Activated naive CD8-positive, alpha-beta T cell (primary cell): Measurements from ENCODE around the gene TMEM63A.
A peak's percentile ranks its signal among the peaks of the same experiment; 100 is the strongest.

Source experiments
- H3K27ac Mint-ChIP-seq: one replicate; pipeline ENCODE4 v1.8.0; 2021; ENCODE audit warnings: mixed read lengths
- H3K27me3 Mint-ChIP-seq: one replicate; pipeline ENCODE4 v1.8.0; 2021; ENCODE audit warnings: mixed read lengths
- H3K36me3 Mint-ChIP-seq: one replicate; pipeline ENCODE4 v1.8.0; 2021; ENCODE audit warnings: mixed read lengths
- H3K4me1 Mint-ChIP-seq: one replicate; pipeline ENCODE4 v1.8.0; 2021; ENCODE audit warnings: low read depth, mixed read lengths
- H3K4me3 Mint-ChIP-seq: one replicate; pipeline ENCODE4 v1.8.0; 2021; ENCODE audit warnings: mild to moderate bottlenecking, mixed read lengths
- H3K9me3 Mint-ChIP-seq: one replicate; pipeline ENCODE4 v1.8.0; 2021; ENCODE audit warnings: low read depth, mixed read lengths

TMEM63A gene

DNA sequence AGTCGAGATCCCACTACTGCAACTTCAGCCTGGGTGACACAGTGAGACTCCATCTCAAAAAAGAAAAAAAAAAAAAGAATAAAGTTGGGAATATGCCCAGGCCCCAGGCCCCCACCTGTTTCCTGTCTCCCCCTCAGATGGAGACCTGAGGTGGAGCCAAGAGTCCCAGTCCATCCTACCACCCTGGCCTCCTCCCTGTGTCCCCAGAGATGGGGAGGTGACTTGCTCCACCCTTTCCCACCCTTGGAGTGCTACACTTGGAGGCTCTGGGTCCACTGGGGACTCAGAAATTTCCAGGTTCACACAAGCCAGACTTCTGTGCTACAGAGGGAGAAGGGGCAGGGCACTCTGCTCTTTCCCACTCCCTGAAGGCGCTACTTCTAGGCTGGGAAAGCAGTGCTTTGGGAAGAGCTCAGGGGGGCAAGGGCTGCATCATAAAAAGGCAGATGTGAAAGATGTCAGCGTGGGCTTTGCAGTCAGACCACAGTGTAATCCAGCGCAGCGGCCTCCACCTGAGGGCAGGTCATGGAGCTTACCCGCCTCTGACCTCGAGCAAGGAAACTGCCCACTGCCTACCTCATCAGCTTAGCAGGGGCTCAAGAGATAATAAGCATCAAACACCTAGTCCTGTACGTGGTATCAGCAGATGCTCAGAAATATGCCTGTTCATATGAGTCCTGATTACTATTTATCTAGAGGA is 13.4 kb downstream of the TMEM63A start:
- Mint-ChIP-seq H3K27ac (no peak overlapping the region), H3K36me3 (peaks cover 4% of the 10 kb centered on the region), H3K9me3 (no peaks in the 10 kb centered on the region), H3K4me1 (peaks cover 55% of the 10 kb centered on the region), H3K27me3 (no peaks in the 10 kb centered on the region), H3K4me3 (no peak overlapping the region)

DNA sequence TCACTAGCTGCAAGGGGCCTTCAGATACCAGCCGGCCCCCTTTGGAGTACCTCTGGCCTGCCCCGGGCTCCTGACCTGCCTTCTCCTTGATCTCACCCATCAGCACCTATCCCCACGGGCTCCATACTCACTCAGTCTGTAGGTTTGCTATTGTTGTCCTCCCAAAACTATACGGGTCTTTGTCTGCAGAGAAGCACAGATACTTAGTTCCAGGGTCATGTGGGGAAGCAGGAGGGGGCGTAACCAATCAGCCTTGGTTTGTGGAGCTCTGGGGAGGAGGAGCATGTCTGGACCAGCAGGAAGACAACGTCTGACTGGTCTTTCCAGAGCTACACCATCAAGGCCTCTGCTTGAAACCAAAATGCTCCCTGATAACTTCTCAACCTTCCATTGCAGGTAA is 15.2 kb downstream of the TMEM63A start:
- H3K4me1 Mint-ChIP-seq = peaks cover 49% of the 10 kb centered on the region
- H3K27ac Mint-ChIP-seq = peak overlapping the region; percentile 58
- no peaks in the 10 kb centered on the region for H3K9me3 Mint-ChIP-seq
- peak overlapping the region; percentile 9 for H3K4me3 Mint-ChIP-seq
- no peaks in the 10 kb centered on the region for H3K27me3 Mint-ChIP-seq
- H3K36me3 Mint-ChIP-seq = peaks cover 4% of the 10 kb centered on the region

DNA sequence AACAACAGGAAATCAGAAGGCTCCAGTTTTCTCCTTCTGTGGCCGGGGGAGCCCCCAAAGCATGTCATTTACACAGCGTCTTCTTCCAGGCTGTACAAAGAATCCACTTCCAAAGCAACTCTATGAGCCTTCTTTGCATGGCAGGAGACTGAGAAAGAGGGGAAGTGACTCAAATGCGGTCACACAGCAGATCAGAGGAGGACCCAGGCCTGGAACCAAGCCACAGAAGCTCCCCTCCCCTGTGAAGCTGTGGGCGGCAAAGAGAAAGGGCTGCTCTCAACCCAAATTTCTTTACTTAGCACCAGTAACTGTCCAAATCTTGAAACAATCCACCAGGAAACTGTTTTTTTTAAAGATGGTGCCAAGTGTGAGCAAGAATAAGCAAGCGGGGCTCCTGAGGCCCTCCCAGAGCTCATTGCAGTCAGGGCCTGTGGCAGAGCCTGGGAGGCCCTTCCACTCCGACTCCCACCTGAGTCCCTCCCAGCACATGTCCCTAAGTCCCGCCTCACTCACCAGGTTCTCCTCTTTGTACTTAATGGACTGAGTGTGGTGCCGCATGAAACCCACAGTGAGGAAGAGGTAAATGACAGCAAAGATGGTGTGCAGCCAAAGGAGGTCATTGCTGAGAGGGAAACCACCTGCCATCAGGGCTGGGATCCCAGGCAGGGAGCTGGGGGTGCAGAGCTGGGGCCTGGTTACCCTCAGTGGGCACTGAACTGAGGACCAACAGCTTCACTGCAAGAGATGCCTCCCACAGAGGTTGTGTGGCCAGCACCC is 15.9 kb downstream of the TMEM63A start:
- H3K36me3 Mint-ChIP-seq = peaks cover 4% of the 10 kb centered on the region
- peaks cover 43% of the 10 kb centered on the region for H3K4me1 Mint-ChIP-seq

DNA sequence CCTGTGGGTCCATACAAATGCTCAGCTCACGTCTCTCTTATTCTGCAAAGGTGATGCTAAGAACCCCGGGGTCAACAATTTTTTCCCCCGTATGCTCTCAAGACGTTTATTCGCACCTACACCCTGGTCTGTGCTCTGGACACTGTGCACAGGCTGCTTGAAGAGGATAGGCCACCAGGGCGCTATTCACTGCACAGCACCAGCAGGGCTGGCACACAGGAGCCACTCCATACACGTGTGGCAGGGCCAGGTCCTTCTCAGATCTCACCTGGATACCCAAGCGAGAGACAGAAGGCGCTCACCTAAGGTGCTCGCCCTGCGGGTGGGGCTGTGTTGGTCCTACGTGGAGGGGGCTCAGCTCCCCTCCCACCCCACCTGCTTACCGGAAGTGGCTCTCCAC is 16.7 kb downstream of the TMEM63A start:
- no peaks in the 10 kb centered on the region for H3K9me3 Mint-ChIP-seq
- peaks cover 43% of the 10 kb centered on the region for H3K4me1 Mint-ChIP-seq
- H3K27ac Mint-ChIP-seq = peak overlapping the region; percentile 76
- no peaks in the 10 kb centered on the region for H3K27me3 Mint-ChIP-seq
- H3K36me3 Mint-ChIP-seq = peaks cover 4% of the 10 kb centered on the region
- H3K4me3 Mint-ChIP-seq = peak overlapping the region; percentile 73

More for the DNA sequence above, 15.9 kb downstream of the TMEM63A start:
- Mint-ChIP-seq H3K4me3 (peak overlapping the region; percentile 73), H3K27ac (peak overlapping the region; percentile 76), H3K9me3 (no peaks in the 10 kb centered on the region), H3K27me3 (no peaks in the 10 kb centered on the region)

DNA sequence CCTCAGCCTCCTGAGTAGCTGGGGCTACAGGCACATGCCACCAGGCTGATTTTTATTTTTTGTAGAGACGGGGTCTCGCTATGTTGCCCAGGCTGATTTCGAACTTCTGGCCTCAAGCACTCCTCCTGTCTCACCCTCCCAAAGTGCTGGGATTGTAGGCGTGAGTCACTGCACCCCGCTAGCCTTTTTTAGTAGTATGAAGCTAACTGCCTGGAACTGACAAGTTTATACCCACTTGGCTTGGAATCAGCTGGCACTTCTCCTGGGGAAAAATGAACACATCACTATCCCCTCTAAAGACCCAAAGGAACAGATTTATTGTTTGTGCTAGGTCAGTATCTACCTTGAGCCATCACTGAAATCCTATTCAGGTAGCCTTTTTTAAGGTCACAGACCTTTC is 19.0 kb downstream of the TMEM63A start:
- Mint-ChIP-seq H3K4me1 (peaks cover 38% of the 10 kb centered on the region), H3K27me3 (no peaks in the 10 kb centered on the region), H3K36me3 (peaks cover 2% of the 10 kb centered on the region), H3K9me3 (no peaks in the 10 kb centered on the region), H3K27ac (peak overlapping the region; percentile 22), H3K4me3 (no peak overlapping the region)

DNA sequence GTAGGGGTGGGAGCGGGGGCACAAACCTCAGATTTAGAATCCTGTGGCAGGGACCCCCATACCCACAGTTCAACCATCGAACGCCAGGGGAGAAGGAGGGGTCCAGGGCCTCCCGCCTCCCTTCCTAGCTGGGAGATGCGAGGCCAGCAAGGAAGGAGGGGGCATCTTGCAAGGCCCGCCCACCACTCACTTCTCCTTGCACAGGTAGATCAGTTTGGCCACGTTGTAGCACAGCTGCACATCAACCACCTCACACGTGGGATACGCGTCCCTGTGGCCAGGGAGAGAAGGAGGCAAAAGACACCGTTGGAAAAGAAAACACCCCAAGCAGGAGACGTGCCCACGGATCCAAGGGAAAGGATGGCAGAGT is 19.6 kb downstream of the TMEM63A start:
- no peaks in the 10 kb centered on the region for H3K27me3 Mint-ChIP-seq
- peaks cover 2% of the 10 kb centered on the region for H3K36me3 Mint-ChIP-seq
- H3K4me1 Mint-ChIP-seq = peaks cover 32% of the 10 kb centered on the region
- no peak overlapping the region for H3K27ac Mint-ChIP-seq
- H3K9me3 Mint-ChIP-seq = no peaks in the 10 kb centered on the region
- H3K4me3 Mint-ChIP-seq = no peak overlapping the region

DNA sequence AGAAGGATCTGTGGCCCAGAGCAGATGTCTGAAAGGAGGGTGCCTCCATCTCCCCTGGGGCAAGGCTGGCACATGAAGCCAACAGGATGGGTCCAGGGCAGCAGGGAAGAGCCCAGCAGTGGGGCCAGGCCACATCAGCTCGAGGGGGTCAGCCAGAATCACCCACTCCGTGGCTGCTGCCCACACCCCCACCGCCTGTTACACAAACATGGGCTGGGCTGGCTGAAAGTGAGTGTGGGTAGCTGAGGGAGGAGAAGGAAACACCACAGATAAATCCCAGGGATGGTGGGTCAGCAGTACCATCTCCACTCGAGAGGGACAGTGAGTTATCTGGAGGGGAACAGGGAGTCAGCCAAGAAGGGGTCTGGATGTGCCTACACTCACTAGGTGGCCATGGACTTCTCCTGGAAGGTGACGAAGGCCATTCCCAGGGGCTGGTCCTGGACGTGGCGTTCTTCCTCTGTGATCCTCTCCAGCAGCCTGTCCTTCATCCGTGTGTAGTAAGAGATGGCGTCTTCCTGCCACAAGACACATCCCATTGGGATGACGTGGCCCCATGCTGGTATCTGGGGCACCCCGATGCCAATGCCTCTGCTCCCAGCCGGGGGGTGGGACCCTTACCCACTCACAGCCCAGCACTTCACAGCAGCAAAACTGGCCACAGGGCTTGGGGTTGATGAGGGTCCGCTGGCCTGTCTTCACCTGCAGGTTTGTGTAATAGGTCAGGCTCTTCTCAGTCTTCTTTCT is 20.2 kb downstream of the TMEM63A start:
- Mint-ChIP-seq H3K27ac (peak overlapping the region; percentile 50), H3K27me3 (no peaks in the 10 kb centered on the region), H3K36me3 (peaks cover 2% of the 10 kb centered on the region)

DNA sequence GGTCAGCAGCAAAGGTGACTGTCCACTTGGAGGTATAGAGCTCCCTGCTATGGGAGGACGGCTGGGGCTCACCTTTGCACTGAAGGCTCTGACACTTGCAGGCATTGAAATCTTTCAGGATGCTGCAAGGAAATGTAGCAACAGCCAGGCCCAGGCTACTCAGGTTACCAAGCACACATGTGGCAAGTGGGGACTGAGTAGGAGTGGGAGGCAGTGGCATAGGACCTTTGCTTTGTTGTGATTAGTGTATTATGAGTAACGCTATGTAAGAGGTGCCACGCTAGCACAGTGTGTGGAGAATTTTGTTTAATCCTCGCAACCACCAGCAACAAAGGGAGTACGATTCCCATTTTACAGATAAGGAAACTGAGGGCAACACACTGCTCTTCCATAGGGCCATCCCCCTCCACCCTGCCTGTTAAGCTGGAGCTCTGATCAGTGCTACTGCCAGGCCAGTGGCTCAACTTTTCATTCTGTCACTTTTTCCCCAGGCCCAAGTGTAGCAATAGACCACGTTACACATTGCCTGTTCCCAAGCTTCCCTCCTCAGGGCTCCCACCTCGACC is 21.2 kb downstream of the TMEM63A start:
- no peaks in the 10 kb centered on the region for H3K9me3 Mint-ChIP-seq
- H3K36me3 Mint-ChIP-seq = peaks cover 2% of the 10 kb centered on the region
- peaks cover 16% of the 10 kb centered on the region for H3K4me1 Mint-ChIP-seq
- H3K4me3 Mint-ChIP-seq = no peak overlapping the region
- peak overlapping the region; percentile 50 for H3K27ac Mint-ChIP-seq
- H3K27me3 Mint-ChIP-seq = no peaks in the 10 kb centered on the region

More for the DNA sequence above, 20.2 kb downstream of the TMEM63A start:
- H3K4me3 Mint-ChIP-seq = no peak overlapping the region
- no peaks in the 10 kb centered on the region for H3K9me3 Mint-ChIP-seq
- H3K4me1 Mint-ChIP-seq = peaks cover 26% of the 10 kb centered on the region

DNA sequence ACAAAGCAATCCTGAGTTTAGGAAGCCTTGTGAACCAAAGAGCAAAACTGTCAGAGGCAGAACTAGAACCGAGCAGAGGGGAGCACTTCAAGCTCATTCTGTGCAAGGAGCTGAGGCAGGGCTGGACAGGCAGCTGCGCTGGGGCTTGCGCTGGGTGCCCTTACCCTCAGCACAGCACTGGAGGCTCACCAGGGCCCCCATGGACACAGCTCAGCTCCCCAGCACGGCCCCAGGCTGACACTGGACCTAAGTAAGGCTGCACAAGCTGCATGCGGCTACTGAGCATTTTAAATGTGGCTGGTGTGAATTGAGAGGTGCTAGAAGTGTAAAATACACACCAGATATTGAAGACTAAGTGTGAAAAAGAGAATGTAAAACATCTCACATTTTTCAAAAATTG is 22.1 kb downstream of the TMEM63A start:
- H3K36me3 Mint-ChIP-seq = peaks cover 2% of the 10 kb centered on the region
- peaks cover 12% of the 10 kb centered on the region for H3K4me1 Mint-ChIP-seq
- no peaks in the 10 kb centered on the region for H3K27me3 Mint-ChIP-seq
- no peaks in the 10 kb centered on the region for H3K9me3 Mint-ChIP-seq
- H3K4me3 Mint-ChIP-seq = no peak overlapping the region
- H3K27ac Mint-ChIP-seq = no peak overlapping the region

DNA sequence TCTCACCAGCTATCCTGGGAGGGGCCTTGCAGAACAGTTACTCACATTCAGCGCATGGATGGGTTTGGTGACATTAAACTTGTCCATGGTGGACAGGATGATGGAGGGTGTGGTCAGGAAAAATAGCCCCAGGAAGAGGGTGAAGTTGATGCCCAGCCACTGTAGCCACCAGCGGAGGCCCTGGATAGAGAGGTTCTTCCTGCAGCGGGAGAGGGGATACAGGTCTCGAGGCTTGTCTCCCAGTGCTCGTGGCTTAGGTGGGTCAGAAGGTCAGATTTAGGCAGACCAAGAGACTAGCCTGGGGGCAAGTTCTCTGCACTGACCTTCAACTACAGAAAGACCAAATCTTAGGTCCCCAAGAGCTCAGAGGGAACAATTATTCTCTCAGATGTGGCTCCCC is 23.0 kb downstream of the TMEM63A start:
- Mint-ChIP-seq H3K27me3 (no peaks in the 10 kb centered on the region), H3K4me1 (peaks cover 8% of the 10 kb centered on the region), H3K27ac (peak overlapping the region; percentile 22), H3K9me3 (no peaks in the 10 kb centered on the region), H3K36me3 (peaks cover 3% of the 10 kb centered on the region), H3K4me3 (no peak overlapping the region)

DNA sequence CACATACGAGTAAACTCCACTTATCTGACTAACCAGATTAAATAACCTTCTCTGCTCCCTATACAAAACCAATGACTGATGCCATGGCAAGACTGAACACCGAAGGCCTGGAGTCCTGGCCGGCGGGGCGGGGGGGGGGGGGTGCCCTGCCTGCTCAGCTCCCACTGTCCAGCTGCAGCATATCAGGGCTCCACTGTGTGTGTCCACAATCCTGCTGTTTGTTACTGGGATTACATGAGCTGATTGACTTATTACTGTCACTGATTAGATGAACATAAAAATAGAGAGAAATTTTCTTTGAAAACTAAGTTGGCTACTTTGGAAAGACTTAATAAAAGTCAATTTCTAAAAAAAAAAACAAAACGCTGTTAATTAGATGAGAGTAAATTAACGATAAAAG is 24.9 kb downstream of the TMEM63A start:
- Mint-ChIP-seq H3K27me3 (no peaks in the 10 kb centered on the region), H3K4me3 (no peak overlapping the region), H3K9me3 (no peaks in the 10 kb centered on the region), H3K27ac (no peak overlapping the region), H3K36me3 (peaks cover 5% of the 10 kb centered on the region), H3K4me1 (peaks cover 9% of the 10 kb centered on the region)

DNA sequence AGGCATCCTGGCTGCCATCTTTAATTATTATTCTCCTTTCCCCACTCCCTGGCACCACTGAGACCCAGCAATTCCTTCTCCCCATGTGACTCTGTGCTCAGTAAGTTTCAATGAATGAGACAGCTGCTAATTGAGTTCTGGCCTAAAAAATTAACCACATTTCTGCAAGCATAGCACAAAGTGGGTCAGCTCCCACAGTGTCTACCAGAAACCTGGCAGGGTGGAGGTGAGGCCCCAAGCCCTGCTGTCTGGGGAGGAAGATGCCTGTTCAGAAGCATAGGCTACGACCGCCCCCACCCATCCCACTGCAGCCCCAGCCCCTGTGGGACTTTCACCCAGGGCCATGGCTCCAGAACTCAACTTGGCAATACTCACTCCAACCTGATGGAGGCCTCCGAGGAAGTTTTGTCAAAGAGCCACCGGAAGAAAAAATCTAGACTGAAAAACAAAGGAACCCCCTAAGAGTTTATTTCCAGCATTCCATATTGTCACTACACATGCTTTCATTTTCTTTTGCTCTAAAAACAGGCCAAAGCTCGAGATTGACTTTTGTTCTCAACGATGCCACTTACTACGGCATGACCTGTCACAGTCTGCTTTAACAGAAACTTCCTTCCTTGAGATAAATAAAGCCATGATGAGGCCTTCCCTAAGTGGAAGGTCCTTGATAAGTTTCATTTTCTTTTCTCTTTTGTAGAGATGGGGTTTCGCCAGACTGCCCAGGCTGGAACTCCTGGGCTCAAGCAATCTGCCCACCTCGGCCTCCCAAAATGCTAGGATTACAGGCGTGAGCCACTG is 26.5 kb downstream of the TMEM63A start:
- Mint-ChIP-seq H3K4me3 (no peak overlapping the region), H3K27me3 (no peaks in the 10 kb centered on the region), H3K36me3 (peaks cover 10% of the 10 kb centered on the region), H3K27ac (peak overlapping the region; percentile 54), H3K9me3 (no peaks in the 10 kb centered on the region), H3K4me1 (peaks cover 20% of the 10 kb centered on the region)

DNA sequence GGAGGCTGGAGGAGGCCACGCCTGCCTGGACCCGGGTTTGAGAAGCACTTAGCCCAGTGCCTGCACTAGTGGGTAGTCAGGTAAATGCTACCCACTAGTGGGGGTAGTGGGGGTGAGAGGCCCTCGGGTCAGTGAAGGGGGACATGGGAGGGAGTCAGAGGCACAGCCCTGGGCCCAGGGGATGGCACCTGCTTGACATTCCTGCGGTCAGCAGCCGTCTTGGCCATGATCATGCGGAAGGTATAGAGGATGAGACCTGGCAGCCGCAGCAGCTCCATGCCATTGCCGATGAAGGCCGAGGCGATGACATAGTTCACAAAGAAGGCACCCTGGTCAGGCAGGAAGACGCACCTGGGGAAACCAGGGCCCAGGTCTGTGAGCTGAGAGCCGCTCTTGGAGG is 28.7 kb downstream of the TMEM63A start:
- Mint-ChIP-seq H3K4me1 (peaks cover 41% of the 10 kb centered on the region), H3K36me3 (peaks cover 13% of the 10 kb centered on the region), H3K4me3 (no peak overlapping the region), H3K27me3 (no peaks in the 10 kb centered on the region), H3K9me3 (no peaks in the 10 kb centered on the region), H3K27ac (no peak overlapping the region)

DNA sequence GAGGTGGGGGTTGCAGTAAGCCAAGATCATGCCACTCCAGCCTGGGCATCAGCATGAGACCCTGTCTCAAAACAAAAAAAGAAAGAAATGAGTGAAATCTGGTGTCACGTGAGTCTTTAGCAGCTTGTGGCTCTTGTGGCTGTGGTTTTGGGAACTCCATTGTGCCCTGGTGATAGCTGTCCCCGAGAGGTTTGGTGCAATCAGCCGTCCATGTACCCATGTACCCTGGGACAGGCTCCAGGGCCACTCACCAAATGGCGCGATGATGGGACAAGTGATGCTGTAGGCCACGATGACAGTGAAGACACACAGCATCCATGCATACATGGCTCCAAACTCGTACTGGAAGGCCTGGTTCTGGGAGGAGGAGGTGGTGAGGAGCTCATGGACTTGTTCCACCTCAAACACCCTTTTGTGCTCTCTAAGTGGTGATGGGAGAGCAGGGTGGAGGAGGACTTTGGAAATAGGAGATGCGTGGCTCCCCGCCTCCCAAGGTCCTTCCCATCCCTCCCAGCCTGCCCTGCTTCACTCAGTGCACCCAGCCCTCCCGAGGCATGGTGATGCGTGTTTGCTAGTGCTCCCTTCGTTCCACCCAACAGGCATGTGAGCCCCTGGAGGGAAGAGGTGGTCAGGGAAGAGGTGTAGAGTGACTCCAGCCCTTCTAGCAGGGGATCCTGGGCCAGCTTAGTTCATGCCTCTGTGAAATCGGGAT is 29.6 kb downstream of the TMEM63A start:
- peak overlapping the region; percentile 66 for H3K27ac Mint-ChIP-seq
- peaks cover 49% of the 10 kb centered on the region for H3K4me1 Mint-ChIP-seq
- no peaks in the 10 kb centered on the region for H3K9me3 Mint-ChIP-seq
- H3K27me3 Mint-ChIP-seq = no peaks in the 10 kb centered on the region
- peaks cover 13% of the 10 kb centered on the region for H3K36me3 Mint-ChIP-seq
- peak overlapping the region; percentile 7 for H3K4me3 Mint-ChIP-seq
